NK-92 (cell line): ENCODE data around the gene GRAP.

Experiments used
- DNase-seq: peaks from one replicate; lab custom pipeline; 2025; ENCODE audit not compliant: unreplicated experiment; lab: John Stamatoyannopoulos, UW

GRAP gene

GRCh38 chr17:19019041-19019941 is 27.5 kb downstream of the GRAP start:
- no peak for DNase-seq

DNA sequence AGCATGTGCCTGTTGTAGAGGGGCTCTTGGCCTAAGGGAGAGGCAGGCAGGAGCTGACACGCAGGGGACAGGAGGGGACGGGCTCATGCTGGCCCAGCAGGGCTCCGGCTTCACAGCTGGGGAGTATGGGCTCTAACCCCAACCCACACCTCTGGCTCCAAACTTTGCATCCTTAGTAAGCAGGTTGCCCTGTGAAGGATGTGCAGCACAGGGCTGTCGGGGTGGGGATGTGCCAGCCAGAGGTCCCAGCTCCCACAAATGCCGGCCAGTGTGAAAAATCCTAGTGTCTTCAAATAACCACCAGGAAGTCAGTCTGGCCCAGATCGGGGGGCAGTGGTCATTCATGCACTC is 28.2 kb downstream of the GRAP start:
- no peak for DNase-seq

DNA sequence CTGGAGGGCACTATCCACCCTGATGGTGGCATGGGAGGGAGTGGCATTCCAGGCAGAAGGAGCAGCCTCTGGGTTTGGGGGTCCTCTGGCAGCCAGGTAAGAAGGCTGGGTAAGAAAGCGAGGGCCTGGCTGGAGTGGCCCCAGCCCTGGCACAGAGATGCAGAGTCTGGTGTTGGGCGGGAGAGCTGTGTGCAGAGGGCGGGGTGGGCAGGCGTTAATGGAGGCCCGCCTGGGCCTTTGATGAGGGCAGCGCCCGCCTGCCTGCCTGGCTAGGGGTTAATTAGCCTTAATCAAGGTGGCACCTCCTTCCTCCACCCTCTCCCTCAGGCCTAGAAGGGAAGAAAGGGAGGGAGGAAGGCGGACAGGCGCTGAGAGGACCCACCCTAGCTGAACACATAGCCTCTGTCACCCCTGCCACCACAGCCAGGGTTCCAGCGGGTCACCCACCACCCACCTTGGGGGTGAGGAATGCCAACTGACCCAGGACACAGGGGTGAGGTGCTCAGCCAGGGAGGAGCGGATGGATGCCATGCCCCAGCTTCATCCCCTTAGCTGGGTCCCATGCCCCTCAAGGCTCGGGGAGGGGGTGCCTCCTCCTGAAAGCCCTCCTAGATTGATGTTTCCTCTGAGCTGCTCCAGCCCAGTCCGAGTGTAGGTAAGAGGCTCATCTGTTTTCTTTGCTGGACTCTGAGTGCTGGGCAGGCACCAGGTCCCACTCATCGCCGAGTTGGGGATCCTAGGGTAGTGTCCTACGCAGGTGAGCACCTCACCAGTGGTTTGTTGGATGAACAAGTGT is 28.8 kb downstream of the GRAP start:
- DNase-seq = no peak

- DNase-seq = no peak
These were observed 29.4 kb downstream of the GRAP start for GRCh38 chr17:19017401-19017800.

DNA sequence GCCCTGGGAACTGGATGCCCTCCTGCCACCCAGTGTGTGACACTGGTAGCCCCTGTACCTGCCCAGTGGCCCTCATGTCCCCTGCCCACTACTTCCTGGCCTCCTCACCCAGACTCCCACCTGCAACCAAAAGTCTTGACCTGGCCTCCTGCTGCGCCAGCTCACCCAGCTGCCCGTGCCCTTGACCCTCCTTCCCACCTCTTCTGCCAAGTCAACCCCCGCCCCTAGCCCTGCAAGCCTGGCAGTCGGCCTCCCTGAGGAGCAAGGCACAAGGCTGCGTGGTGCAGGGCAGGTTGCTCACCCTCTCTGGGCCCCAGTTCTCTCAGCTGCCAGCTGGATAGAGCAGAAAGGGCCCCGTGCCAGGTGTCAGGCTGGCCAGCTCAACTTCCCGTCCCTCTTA is 29.9 kb downstream of the GRAP start:
- DNase-seq = no peak

GRCh38 chr17:19016297-19016696 is 30.5 kb downstream of the GRAP start:
- no peak for DNase-seq

DNA sequence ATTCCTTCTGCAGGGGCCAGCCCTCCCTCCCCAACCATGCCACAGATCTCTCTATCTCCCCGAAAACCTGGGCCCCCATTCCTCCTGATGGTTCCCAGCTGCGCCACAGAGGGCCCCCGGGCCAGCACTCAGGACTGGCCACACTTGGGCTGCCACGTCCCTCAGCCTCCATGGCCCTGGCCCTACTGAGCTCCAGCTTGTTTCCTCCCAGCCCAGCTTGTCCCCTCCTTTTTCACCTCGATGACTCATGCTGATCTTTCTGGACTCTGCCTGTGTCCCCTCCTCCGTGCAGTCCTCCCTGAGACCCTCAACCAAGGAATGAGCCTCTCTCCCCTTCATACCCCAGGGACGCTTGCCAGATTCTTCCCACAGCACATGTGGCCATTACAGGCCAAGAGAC is 31.3 kb downstream of the GRAP start:
- DNase-seq = no peak

- no peak for DNase-seq
These were observed 32.0 kb downstream of the GRAP start for GRCh38 chr17:19014628-19015215.

DNA sequence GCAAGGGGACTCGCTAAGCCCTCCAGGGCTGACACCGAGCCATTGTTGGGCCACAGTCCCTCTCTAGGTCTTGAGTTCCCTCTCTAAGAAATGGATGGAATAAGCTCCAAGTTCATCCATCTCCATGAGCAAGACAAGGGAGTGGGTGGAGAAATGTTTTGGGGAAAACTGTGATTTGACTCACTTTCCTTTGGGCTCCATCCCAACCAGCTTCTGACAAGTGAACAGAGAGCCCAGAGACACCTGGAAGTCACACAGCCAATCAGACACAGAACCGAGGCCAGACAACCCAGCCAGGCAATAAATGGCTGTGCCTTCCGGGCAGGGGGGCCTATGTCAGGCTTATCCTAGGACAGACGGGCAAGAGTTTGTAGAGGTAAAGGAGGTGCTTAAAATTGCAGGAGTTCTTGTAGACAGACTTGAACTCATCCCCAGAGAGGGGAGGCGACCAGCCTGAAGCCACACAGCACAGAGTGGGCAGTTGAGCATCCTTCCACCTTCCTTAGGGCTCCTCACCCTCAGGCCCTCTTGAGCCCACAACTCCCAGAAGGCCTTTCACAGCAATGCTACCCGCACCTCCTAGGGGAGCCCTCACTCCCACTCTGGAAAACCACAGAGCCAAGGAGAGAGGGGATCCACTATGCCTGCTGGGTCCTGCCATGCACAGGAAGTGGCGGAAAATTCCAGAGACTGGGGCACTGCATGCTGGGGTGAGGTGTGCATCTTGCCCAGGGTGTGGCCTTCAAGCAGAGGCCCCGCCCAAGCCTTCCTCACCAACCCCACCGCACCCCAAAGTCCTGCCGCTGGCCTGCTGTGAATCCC is 32.7 kb downstream of the GRAP start:
- DNase-seq = no peak

DNA sequence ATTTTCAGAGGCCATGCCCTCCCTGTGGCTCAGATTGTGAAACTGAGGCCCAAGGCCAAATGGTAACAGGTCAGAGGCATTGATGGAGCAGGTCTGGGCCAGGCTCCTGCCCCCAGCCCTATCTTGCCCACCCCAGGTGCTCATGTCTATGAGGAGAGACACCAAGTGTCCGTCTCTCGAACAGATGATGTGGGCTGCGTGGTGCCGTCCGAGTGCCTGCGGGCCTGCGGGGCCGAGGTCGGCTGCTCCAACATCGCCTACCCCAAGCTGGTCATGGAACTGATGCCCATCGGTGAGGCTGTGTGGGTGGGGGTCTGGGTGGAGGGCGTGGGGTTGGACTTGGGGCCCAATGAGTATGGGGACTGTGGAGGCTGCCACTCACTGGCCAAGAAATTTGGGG is 33.5 kb downstream of the GRAP start:
- DNase-seq = no peak

DNA sequence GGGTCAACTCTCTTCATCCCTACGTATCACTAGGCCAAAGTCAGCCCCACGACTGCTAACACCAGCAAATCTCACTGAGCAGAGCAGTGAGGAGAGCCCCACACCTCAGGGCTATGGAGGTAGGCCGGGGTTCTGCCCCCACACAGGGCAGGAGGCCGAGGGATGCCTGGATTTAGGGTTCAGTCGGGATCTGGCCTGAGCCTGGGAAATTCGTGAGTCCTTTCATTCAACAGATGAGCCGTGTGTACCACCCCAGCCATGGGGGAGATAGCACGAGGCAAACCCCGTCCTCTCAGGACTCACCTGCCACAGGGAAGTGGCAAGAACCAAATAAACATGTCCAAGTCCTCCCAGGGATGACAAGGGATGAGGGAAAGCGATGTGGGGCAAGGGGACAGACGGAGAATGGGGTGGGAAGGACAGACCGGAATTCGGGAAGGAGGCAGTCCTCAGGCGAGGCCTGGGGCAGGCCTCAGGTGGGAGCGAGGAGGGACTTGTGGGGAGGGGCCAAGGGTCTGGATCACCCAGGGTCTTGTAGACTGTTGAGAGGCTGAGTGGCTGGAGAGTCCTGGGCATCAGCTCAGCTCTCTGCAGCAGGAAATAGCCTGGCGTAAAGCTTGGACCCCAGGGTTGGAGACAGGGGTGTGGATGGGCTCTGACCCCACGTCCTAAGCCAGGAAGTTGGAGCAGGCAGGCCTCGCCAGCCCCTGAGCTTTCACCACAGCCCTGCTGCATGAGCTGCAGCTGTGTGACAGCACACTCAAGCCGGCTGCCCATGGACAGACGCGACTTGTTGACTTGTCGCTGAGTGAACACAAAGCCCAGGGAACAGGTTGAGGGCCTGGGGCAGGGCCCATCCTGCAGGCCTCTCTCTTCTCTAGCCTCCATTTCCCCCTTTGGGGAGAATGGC is 34.3 kb downstream of the GRAP start:
- no peak for DNase-seq

DNA sequence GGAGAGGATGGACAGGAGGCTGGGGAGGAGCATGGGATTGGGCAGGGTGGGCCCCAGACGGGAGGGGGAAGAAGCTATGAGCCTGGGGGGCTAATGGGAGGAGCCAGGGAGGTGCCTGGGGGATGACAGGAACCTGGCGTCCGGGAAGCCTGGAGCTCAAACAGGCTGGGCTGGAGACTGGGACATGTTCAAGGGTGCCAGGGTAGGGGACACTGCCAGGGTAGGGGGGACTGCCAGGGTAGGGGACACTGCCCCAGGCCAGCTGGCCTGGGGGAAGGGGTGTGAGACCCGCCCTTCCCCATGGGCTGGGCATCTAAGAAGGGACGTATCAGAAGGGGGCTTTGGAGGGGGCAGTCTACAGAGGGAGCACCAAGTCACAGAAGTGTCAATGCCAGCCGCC is 35.2 kb downstream of the GRAP start:
- no peak for DNase-seq

DNA sequence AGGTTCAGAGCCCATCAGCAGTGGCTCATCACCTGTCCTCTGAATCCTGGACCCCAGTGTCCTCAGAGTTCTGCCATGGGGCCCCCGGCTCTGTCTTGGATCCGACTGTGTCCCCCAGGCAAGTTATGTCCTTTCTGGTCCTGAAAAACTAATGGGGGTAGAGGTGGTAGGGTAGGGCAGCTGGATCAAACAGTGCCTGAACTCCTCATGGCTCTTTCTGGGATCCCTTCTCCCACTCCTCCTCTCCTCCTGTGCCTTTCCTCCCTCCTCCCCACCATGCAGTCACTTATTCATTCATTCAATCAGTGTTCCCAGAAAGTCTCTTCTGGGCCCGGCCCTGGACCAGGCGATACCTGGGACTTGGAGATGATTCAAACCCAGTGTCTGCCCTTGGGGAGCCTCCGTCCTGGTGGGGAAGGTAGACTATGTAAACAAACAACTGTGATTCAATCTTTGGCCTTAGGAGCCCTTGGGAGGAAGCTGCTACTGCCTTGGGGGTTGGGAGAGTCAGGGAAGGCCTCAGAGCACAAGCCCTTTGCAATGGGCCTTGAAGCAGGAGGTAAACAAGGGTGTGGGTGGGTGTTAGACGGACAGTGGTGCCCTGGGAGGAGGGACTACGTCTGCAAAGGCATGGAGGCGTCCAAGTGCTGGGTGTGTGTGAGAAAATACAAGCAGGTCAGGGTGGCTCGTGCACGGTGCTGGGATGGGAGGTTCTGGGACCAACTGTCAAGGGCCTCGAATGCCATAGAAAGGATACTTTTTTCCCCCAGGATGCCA is 35.8 kb downstream of the GRAP start:
- no peak for DNase-seq

GRCh38 chr17:19009970-19010369 is 36.8 kb downstream of the GRAP start:
- DNase-seq = no peak

- DNase-seq = no peak
These were observed 40.1 kb downstream of the GRAP start for GRCh38 chr17:19006698-19007097.

DNA sequence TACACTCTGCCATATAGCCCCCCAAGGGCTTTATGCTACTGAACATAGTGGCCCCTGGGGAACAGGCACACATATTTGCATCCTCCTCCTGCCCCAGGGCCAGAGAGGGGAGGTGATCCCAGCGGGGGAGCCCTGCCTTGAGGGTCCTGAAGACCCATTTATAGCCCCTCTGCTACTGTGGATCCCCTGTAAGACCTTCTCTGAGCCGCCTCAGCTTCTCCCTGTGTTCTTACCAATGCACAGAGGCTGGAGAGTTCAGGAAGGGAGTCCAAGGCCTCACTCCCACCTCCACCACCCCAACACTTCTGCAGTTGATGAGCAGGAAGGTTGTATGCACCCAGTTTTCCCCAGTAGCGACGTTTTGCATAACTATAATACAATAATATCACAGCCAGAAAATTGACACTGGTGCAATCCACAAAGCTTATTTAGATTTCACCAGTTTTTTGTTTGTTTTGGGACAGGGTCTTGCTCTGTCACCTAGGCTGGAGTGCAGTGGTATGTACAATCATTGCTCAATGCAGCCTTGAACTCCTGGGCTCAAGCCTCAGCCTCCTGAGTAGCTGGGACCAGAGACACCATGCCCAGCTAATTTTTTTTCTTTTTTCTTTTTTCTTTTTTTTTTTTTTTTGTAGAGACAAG is 40.8 kb downstream of the GRAP start:
- no peak for DNase-seq

GRCh38 chr17:19005137-19005773 is 41.5 kb downstream of the GRAP start:
- DNase-seq = no peak

- DNase-seq = no peak
These were observed 42.2 kb downstream of the GRAP start, which contains the start of gene FAM83G for GRCh38 chr17:19004421-19005136. Gene FAM83G (minus strand): TSS chr17:19004764. CDS start chr17:19004041, 723 bp downstream.
